ENCODE results near the gene KLF9.

- TF ChIP-seq POLR2A (IDR thresholded peaks at IDR 0.05) (no peak), CTCF (IDR thresholded peaks at IDR 0.05) (no peak)
These were observed 7.1 kb upstream of the KLF9 start for GRCh38 chr9:70421272-70422180.

All from ovary (tissue), 3 donors.